Measurements from ENCODE around the gene SPPL3.
"Not testable (repeated sequence)": the region's sequence is repeated elsewhere in the genome, so short reads cannot be mapped to it uniquely, and the experiment has no call there.

The SPPL3 gene

DNA sequence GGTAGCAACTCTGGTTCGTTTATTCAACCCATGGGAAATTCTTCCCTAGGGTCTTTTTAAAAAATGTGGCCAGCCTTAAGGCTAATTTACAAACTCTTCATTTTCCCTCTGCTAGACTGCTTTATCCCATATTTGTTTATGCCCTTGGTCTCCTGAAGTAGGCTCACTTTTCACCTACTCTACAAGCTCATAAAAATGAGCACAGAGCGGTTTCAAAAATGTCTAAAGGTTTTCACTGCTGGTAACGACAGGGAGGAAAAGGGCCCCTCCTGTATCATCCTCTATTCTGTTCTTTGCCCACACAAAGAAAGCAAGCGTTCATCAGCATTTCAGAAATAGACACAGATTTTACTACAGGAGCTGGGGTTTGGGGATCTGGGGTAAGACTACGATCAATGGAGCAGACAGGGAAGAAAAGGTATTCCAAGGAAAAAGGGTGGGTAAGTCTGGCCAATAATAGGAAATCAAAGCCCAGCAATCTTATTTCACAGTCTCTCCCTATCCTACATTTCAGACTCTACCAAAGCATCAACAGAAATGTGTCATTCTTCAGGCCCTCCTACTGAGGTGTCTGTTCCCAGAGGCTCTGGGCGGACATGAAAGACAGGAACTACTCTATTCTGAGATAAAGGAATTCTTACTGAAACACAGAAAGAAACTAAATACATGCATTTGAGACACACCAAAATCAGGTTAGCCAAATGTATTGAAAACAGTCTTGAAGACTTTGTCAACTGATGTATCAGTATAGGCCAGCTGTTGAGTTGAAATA lies 86.4 kb downstream of the SPPL3 start:
- no peak for DNase-seq (ENCODE audit: low read depth, low spot score)

DNA sequence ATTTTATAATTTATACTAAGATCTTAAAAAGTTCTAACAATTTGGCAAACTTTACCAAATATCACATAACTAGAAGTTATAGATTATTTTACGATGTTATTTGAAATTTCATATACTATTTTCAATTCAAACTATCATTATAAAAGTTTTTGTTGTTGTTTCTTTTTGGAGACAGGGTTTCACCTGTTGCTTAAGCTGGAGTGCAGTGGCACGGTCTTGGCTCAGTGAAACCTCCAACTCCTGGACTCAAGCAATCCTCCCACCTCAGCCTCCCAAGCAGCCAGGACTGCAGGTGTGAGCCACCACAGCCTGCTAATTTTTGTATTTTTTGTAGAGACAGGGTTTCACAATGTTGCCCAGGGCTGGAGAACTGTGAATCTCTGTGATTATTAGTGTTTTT lies 87.8 kb downstream of the SPPL3 start:
- no peak for DNase-seq (ENCODE audit: low read depth, low spot score)

DNA sequence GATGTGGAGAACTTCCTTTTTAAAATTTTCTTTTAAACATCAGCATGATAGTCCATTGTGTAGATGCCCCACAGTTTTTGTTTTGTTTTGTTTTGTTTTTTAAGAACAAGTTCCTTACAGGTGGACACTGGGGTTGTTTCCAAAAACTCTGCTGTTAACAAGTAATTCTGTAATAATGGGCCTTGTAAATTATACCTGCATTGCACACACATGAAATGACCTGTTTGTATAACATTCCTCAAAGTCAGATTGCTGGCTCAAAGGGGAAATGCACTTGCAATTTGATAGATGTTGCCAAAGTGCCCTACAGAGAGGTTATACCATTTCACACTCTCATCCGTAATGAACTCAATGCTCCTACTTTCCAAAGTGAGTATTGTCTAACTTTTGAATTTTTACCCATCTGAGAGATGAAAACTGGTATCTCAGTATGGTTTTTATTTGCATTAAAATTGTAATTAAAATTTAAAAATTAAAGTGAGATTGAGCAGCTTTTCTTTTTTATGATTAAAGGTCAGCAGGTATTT lies 89.2 kb downstream of the SPPL3 start:
- no peak for DNase-seq (ENCODE audit: low read depth, low spot score)

DNA sequence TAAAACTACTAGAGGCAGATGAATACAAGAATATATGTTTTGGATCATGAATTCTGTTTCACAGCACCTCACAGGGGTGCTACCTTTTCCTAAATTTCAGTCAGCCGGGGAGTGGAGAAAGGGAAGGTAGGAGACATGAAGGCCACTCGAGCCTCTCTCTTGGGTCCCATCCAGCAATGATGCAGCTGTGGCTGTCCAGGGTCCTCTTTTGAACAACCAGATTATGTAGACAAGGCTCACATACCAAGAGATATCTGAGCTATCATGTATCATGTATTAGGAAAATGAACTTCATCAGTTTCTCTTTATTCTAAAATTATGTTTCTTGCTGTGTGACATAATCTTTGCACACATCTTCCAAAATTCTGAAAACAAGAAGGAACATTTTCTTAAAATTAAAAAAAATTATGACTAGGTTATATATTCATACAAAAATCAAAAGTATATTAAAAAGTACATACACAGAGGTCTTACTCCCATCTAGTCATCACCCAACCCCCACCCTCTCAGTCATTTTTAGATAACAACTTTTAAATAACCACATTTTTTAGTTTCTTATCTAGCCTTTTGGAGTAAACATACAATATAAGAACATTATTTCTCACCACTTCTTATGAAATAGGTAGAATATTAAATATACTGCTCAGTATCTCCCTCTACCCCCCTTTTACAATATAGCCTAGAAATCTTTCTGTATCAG lies 89.8 kb downstream of the SPPL3 start:
- no peak for DNase-seq (ENCODE audit: low read depth, low spot score)

DNA sequence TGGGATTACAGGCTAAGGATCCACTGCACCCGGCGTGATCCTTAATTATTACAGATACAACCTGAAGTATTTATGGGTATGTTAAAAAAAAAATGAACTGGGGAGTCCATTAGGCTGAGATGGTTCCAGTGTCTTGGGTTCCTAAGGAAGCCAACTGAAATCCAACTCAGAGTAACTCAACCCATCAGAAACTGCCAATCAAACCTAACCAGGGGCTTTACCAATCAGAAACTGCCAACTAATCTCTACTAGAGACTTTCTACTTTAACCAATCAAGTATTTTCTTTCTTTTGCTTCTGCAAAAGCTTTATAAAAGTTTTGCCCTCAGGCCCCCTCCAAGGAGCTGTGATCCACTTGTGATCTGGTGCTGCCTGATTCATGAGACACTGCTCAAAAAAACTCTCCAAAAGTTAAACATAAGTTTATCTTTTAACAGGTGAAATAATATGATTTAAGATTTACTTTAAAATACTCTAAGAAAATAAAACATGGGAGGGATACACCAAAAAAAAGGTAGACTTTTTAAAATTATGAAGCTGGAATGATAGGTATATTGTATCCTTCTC lies 90.5 kb downstream of the SPPL3 start:
- no peak for DNase-seq (ENCODE audit: low read depth, low spot score)

DNA sequence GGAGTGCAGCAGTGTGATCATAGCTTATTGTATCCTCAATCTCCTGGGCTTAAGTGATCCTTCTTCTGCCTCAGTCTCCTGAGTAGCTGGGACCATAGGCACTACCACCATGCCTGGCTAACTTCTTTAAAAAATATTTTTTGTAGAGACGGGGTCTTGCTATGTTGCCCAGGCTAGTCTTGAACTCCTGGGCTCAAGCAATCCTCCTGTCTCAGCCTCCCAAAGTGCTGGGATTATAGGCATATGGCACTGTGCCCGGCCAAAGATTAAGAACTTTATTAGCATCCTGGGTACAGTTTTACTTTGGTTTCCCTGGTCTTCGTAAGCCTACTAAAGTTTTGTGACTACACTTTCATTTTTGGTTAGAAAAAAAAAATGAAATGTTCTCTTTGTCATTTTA lies 94.1 kb downstream of the SPPL3 start:
- DNase-seq (ENCODE audit: low read depth, low spot score) = no peak

DNA sequence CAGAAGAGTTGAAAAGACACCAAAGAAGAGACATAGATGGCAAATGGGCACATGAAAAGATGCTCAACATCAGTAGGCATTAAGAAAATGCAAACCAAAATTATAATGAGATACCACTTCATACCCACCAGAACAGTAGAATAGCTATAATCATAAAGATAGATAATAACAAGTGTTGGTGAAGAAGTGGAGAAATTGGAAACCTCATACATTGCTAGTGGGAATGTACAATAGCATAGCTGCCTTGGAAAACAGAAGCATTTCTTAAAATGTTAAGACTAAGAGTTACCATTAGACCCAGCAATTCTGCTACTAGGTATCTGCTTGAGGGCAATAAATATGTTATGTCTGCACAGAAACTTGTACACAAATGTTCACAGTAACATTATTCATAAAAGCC lies 99.7 kb downstream of the SPPL3 start:
- no peak for DNase-seq (ENCODE audit: low read depth, low spot score)

DNA sequence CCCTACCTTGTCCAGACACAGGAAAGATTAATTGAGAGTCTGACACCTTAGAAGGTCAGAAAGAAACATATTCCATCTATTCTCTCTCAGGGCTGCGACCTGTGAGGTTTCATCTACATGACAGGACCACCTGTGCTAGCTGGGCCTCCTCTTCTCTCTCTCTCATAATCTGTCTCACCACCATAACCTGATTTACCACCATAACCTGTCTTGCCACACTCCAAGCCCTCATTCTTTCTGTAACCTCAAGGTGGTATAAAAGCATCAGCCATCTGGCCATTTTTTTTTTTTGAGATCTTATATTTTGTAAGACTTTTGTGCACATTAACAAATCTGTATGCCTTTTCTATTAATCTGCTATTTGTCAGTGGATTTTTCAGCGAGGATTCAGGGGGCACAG lies 103.0 kb downstream of the SPPL3 start:
- no peak for DNase-seq (ENCODE audit: low read depth, low spot score)

DNA sequence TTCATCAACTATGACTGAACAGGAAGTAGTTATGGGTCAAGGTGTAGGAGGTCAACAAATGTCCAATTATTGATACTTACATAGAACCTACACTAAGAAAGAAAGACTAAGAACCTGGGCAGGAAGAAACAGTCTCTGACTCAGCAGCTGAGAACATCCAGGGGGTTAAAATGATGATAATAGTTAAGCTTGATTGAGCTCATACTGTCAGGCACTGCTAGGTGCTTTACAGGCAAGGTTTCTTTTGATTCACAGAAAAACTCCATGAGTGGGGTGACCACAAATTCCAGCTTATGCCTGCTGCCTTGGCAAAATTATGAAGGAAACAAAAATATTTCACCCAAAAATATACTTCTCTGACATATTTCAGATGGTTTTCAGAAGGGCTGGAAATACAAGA lies 103.5 kb downstream of the SPPL3 start:
- no peak for DNase-seq (ENCODE audit: low read depth, low spot score)

DNA sequence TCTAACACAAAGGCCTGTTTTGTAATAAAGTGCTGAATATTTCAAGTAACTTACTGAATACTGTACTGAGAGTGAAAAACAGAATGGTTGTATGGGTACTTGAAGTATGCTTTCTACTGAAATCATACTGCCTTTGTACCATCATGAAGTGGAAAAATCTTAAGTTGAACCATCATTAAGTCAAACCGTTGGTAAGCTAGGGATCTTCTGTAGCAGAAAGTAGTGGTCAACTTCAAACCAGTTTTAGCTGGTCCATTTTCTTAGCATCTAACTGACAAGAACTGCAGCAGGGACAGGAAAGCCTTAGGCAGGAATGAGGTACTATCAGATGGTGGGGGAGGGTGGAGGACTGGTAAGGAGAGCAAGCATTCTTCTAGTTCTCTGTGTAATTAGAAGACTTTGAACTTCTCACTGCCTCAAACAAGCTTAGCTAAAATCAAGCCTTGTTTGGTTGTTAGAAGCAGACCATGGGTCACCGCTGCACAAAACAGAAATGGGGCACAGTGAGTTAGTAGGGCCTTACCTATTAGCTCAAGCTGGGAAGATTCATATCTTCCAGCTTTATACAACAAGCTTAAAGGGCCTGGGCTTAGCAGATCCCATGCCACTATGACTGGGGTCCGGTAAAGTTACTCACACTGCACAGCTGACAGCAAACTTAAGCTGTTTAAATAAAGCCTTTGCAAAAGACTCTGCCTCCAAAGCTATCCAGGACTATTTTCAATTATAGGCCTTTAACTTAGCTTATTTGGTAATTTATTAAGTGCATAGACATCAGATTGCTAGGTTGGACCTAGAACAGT lies 104.7 kb downstream of the SPPL3 start:
- no peak for DNase-seq (ENCODE audit: low read depth, low spot score)

DNA sequence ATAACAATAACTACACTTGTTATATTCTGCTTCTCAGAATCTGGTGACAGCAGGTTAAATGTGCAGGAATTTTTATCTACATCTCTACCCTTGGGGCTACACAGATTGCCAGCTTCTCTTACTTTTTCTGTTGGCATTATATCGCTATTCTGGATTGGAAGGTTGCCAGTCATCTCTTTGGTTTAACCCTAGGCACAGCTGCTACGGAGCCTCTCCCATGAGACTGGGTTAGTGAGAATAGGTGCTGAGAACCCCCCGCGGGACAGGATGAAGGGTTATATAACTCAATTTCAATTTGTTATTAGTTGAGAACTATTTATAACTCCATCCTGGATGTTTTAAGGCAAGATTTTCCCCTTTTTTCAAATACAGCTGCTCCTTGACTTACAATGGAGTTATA lies 105.5 kb downstream of the SPPL3 start:
- no peak for DNase-seq (ENCODE audit: low read depth, low spot score)

DNA sequence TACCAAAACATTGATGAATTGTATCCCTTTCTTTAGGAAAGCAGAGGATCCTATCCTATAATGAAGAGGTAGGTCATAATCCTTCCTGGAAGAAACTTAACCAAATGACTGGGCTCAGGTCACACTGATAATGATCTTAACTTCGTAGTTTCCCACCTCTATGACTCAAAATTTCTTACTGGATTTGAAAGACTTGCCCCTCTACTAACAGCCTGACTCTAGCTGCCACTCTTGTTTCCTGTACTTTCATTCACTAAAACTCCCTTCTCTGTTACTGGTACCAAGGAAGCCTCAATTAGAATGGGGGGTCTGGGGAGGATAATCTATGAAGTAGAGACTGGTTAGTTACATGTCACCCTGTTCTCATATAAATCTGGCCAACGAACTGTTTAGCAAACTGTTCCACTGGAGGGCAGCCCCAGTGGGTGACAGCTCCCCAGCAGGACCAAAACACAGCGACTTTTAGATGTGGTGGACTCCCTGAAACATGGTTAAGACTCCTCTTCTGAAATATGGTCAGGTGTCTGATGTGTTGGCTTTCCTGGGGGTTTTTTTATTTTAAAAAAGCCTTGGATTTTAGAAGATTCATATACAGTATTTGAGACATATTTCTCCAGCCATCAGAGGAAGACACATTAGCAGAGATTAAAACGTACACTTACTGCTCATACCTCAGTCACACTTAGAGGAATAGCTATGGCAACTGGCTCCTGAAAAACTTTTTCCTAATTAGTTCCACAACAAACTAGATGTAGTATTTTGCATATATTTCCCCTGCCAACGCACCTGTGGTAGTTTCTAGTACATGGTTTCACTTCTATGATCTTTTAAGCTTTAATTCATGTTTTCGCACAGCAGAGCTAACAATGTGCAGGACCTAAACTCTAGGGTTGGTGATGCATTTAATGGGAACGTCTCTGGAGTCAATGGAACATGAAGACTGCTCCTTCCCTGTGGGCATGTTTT lies 106.2 kb downstream of the SPPL3 start:
- no peak for DNase-seq (ENCODE audit: low read depth, low spot score)

DNA sequence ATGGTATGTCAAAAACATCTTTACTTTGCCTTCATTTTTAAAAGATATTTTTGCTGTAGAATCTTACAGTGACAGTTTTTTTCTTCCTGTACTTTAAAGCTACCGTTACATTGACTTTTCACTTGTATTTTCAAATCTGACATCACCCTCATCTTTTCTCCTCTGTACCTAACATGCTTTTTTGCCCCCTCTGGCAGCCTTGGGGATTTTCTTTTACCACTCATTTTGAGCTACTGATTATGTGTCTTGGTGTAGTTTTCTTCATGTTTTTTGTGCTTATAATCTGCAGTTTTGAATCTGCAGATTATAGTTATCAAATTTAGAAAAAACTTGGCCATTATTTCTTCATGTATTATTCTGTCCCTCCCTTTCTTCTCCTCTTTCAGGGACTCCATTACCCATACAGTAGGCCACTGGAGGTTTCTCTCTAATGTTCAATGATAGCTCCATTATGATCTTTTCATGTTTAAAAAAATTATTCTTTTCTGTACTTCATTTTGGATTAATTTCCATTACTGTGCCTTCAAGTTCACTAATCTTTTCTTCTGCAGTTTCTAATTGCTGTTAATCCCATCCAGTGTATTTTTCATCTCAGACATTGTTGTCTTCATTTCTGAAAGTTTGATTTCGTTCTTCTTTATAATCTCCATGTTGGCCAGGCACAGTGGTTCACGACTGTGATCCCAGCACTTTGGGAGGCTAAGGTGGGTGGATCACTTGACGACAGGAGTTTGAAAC lies 108.5 kb downstream of the SPPL3 start:
- DNase-seq (ENCODE audit: low read depth, low spot score) = no peak

DNA sequence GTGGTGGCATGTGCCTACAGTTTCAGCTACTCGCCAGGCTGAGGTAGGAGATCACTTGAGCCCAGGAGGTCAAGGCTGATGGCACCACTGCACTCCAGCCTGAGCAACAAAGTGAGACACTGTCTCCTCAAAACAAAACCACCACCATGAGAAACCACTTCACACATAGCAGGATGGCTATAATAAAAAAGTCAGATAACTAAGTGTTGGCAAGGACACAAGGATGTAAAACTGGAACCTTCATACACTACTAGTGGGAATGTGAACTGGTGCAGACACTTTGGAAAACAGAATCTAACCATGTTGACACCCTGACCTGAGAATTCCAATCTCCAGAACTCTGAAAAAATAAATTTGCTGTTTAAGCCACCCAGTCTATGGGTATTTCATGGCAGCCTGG lies 110.8 kb downstream of the SPPL3 start:
- DNase-seq (ENCODE audit: low read depth, low spot score) = no peak

DNA sequence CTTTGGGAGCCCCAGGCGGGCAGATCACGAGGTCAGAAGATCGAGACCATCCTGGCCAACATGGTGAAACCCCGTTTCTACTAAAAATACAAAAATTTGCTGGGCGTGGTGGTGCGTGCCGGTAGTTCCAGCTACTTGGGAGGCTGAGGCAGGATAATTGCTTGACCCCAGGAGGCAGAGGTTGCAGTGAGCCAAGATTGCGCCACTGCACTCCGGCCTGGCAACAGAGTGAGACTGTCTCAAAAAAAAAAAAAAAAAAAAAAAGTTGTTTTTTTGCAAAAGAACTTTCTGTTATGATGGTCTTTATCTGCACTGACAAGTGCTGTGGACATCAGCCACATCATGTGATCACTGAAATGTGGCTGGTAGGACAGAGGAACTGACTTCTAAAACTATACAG lies 111.7 kb downstream of the SPPL3 start:
- DNase-seq (ENCODE audit: low read depth, low spot score) = not testable (repeated sequence)

DNA sequence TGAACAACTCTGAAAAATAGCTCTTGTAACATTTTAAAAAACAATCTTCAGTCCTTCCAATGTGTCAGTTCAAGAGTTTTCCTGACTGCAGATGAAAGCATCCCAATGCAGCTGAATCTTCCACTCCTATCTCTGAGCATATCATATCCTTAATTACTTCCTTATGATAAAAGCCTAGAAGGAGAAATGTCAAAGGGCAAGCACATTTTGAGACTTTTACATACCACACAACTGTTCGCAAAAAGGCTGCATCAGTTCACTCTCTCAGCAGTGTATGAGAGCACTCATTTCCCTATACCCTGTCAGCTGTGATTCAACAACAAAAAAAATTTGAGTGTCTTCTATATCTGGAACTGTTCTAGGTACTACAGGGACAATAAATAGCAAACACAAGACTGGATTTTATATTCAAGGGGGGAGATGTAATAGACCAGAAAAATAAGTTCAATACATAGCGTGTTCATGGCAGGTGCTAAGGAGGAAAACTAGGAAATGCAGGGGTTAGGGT lies 112.4 kb downstream of the SPPL3 start:
- no peak for DNase-seq (ENCODE audit: low read depth, low spot score)

DNA sequence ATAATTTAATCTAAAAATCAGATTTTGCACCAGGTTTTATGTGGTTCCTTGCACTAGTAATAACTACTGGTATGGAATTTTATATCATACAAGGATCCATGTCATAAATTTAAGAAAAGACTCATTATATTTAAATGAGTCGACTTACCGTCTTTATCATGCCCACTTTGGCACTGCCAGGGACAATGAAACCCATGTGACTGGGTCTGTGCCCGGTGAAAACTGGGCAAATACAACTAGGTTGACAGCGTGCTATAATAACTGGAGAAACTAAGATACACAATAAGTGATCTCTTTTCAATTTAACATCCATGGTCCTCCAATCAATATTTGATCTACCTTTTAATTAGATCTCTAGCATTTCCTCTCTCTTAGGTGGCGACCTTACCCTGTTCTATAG lies 114.0 kb downstream of the SPPL3 start:
- DNase-seq (ENCODE audit: low read depth, low spot score) = no peak

DNA sequence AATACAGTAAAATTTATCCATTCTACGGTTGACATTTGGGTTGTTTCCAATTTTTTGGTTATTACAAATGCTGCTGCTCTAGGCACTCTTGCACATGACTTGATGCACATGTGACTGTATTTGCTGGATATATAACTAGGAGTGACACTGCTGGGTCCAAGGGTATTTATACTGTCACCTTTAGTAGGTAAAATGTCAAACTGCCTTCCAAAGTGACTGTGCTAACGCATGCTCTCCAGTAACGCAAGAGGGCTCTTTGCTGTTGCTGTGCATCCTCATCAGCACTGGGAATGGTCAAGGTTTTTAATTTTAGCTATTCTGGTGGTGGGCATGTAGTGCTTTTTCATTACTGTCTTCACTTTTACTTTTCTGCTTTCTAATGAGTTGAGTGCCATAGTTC lies 116.3 kb downstream of the SPPL3 start:
- no peak for DNase-seq (ENCODE audit: low read depth, low spot score)

DNA sequence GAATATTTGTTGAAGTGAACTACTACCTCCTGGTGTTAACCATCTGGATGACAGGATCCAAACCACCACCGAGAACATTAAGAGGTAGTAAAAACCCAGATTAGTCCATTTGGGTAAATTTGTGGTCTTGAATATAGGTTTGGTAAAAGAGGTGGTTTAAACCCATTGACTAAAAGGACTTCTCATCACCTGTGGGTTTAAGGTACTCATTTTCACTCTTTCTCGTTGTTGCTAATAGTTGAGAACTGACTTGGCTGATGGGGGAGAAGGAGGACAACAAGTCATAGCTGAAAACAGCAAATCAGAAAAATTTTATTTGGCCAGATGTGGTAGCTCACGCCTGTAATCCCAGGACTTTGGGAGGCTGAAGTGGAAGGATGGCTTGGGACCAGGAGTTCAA lies 119.4 kb downstream of the SPPL3 start:
- no peak for DNase-seq (ENCODE audit: low read depth, low spot score)

DNA sequence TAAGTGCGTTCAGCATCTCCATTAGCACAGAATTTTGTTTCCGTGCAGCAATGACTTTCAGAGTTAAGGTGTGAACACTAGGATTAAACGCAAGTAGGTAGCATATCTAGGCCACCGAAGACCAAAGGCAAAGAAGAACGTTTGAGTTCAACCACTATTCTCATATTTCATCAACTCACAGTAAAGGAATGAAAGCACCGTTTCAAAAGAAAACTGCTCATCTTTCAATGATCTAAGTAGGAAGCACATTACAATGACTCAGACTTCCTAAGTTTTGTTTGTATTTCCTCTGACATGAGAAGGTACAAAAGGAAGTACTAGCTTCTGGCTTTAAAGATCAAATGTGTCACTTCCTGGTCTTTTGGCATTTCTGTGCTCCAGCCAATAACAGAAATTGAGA lies 121.0 kb downstream of the SPPL3 start:
- DNase-seq (ENCODE audit: low read depth, low spot score) = no peak

Data from smooth muscle cell of the brain vasculature (primary cell).